Right kidney (tissue), 1 donor: ENCODE results near the gene ENOSF1.

ENCODE experiments used
- DNase-seq: peaks from one replicate; pipeline ENCODE4 v3.0.0-alpha.2; 2016

Gene ENOSF1

GRCh38 chr18:673769-674168, 38.7 kb downstream of the ENOSF1 start:
- DNase-seq, result no peak

GRCh38 chr18:673317-673716, 39.1 kb downstream of the ENOSF1 start:
- DNase-seq, result no peak

- no peak for DNase-seq
Measured at GRCh38 chr18:671405-671804, 41.0 kb downstream of the ENOSF1 start.

- no peak for DNase-seq
Measured at GRCh38 chr18:670522-670921, 41.9 kb downstream of the ENOSF1 start.

- DNase-seq, result no peak
Measured at GRCh38 chr18:669077-669476, 43.4 kb downstream of the ENOSF1 start.

- no peak for DNase-seq
Measured at GRCh38 chr18:668260-668659, 44.2 kb downstream of the ENOSF1 start.

GRCh38 chr18:666628-667027, 45.8 kb downstream of the ENOSF1 start:
- no peak for DNase-seq

- no peak for DNase-seq
Measured at GRCh38 chr18:666177-666576, 46.3 kb downstream of the ENOSF1 start.

GRCh38 chr18:662197-662596, 50.2 kb downstream of the ENOSF1 start:
- DNase-seq, result no peak

GRCh38 chr18:659597-659996, 52.8 kb downstream of the ENOSF1 start:
- no peak for DNase-seq

GRCh38 chr18:658947-659533, 53.4 kb downstream of the ENOSF1 start:
- no peak for DNase-seq

GRCh38 chr18:658001-658946, 54.2 kb downstream of the ENOSF1 start:
- DNase-seq, result peak; percentile 96

GRCh38 chr18:657311-658000, 55.0 kb downstream of the ENOSF1 start, which contains the start of gene TYMS:
Gene TYMS, plus strand, starts transcription at chr18:657653. Its CDS starts 90 bp downstream, at chr18:657743.
- peak; percentile 84 for DNase-seq

GRCh38 chr18:655445-655844, 57.0 kb downstream of the ENOSF1 start:
- no peak for DNase-seq

- DNase-seq, result no peak
Measured at GRCh38 chr18:654601-655000, 57.8 kb downstream of the ENOSF1 start.

GRCh38 chr18:653512-653911, 58.9 kb downstream of the ENOSF1 start:
- DNase-seq, result no peak

GRCh38 chr18:652131-652530, 60.3 kb downstream of the ENOSF1 start:
- DNase-seq, result no peak

- no peak for DNase-seq
Measured at GRCh38 chr18:650428-650858, 62.0 kb downstream of the ENOSF1 start.

- no peak for DNase-seq
Measured at GRCh38 chr18:649341-649740, 63.1 kb downstream of the ENOSF1 start.

- no peak for DNase-seq
Measured at GRCh38 chr18:647304-647703, 65.1 kb downstream of the ENOSF1 start.

- DNase-seq, result no peak
Measured at GRCh38 chr18:644395-645004, 67.9 kb downstream of the ENOSF1 start.

GRCh38 chr18:641224-641623, 71.2 kb downstream of the ENOSF1 start:
- no peak for DNase-seq

- DNase-seq, result no peak
Measured at GRCh38 chr18:635171-635570, 77.3 kb downstream of the ENOSF1 start.
